PFSK-1 (cell line): Measurements from ENCODE around the gene ANKRD12.

Experiments
- FOXP2 ChIP-seq: optimal IDR thresholded peaks from 2 replicates; pipeline ENCODE3; 2011; ENCODE audit warnings: borderline replicate concordance, control low read depth, inconsistent platforms; ENCODE audit not compliant: insufficient read depth; ENCODE audit errors: extremely low read length, extremely low read depth
- POLR2AphosphoS5 ChIP-seq: IDR thresholded peaks from 2 replicates; pipeline ENCODE4 v1.6.1; 2012; ENCODE audit warnings: low read depth, mild to moderate bottlenecking, control low read depth, low read length, moderate library complexity
- REST ChIP-seq, 2 experiments: IDR thresholded peaks; 2 replicates each; pipeline versions ENCODE4 v1.6.1 to v1.8.0; 2011 to 2012; ENCODE audit warnings: low read depth in 2 of 2, low read length in 2 of 2, control low read depth in 1 of 2, inconsistent platforms in 1 of 2, mild to moderate bottlenecking in 1 of 2, moderate library complexity in 1 of 2; ENCODE audit not compliant: insufficient read depth in 1 of 2
- SIN3A ChIP-seq: IDR thresholded peaks from 2 replicates; pipeline ENCODE4 v1.6.1; 2012; ENCODE audit warnings: mild to moderate bottlenecking, low read length, moderate library complexity, borderline replicate concordance; ENCODE audit not compliant: insufficient read depth
- TAF1 ChIP-seq: IDR thresholded peaks from 2 replicates; pipeline ENCODE4 v1.6.1; 2012; ENCODE audit warnings: low read length, control low read depth, borderline replicate concordance; ENCODE audit not compliant: insufficient read depth

Gene ANKRD12

GRCh38 chr18:9113468-9114149 is 23.0 kb upstream of the ANKRD12 start:
- TF ChIP-seq POLR2AphosphoS5 (no peak), FOXP2 (no peak), TAF1 (no peak), REST (IDR thresholded peaks at IDR 0.05; ENCODE audit: insufficient read depth in 1 of 2, low read depth in 2 of 2, low read length in 2 of 2) (no peak), SIN3A (no peak)

- no peak for TF ChIP-seq REST (IDR thresholded peaks at IDR 0.05; ENCODE audit: insufficient read depth in 1 of 2, low read depth in 2 of 2, low read length in 2 of 2)
- TF ChIP-seq FOXP2, result no peak
- TF ChIP-seq TAF1, result no peak
- TF ChIP-seq POLR2AphosphoS5, result no peak
- TF ChIP-seq SIN3A, result no peak
Observed at GRCh38 chr18:9115984-9116383, 20.6 kb upstream of the ANKRD12 start.

- TF ChIP-seq FOXP2 (no peak), POLR2AphosphoS5 (no peak), REST (IDR thresholded peaks at IDR 0.05; ENCODE audit: insufficient read depth in 1 of 2, low read depth in 2 of 2, low read length in 2 of 2) (no peak), TAF1 (no peak), SIN3A (no peak)
Observed at GRCh38 chr18:9117980-9118841, 18.4 kb upstream of the ANKRD12 start.

DNA sequence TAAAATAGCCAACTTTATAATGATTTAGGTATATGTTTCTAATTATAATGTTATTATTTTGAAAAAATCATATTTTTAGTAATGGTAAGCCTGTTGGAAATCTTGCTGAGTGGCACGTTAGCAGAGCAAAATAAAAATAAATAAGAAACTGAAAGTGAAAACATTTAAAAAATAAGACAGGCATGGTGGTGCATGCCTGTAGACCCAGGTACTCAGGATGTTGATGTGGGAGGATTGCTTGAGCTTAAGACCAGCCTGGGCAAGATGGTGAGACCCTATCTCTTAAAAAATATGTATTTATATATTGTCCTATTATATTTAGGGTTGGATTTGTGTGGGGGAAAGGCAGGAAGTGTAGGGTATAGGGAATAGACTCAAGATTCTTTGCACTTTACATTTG is 15.8 kb upstream of the ANKRD12 start:
- TF ChIP-seq TAF1 (no peak), FOXP2 (no peak), SIN3A (no peak), REST (IDR thresholded peaks at IDR 0.05; ENCODE audit: insufficient read depth in 1 of 2, low read depth in 2 of 2, low read length in 2 of 2) (no peak), POLR2AphosphoS5 (no peak)
